ENCODE results near the gene GSAP.

GSAP gene

DNA sequence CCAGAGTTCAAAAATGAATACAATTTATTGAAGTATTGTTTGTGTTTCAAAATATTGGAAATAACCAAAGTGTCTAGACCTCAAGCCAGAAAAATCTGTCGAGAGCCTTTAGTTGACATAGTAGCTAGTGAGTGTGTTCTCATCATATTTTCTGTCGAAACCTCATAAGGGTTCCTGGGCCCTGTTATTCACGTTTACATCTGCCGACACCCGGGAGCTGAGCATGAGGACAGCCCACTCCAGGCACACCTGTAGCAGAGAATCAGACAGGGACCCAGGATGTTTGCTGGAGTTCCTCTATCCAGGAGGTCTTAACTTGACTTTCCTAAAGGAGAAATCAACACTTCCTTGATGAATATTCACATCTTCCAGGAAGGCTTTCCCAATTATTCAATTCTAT is 144.4 kb downstream of the GSAP start:
- no peak for DNase-seq

- no peak for DNase-seq
Measured at GRCh38 chr7:77270094-77270480, 146.1 kb downstream of the GSAP start.

GRCh38 chr7:77269360-77270093 is 146.6 kb downstream of the GSAP start:
- no peak for DNase-seq

DNA sequence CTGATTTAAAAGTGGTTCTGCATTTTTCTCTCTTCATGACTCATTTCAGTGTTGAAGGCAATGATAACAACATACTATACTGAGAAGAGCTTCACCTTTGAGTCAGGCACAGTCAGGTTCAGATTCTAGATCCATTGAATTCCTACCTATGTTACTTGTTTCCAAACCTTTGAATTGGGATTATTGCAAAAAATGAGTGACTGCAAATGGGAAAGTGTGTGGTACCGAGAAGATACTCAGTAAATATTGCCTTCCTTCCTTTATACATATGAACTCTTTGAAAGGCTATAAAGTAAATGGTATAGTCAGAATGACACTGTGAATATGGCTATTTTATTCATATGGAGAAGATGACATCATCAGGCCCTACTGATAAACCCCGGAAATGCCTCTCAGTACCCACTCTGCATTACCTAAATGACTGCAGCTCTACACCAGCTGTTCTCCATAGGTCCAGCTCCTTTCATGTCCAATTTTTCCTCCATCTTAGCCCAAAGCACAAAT is 149.8 kb downstream of the GSAP start:
- DNase-seq, result no peak

GRCh38 chr7:77265666-77266065 is 150.5 kb downstream of the GSAP start:
- DNase-seq, result no peak

GRCh38 chr7:77262316-77262715 is 153.8 kb downstream of the GSAP start:
- no peak for DNase-seq

Measured in stimulated activated CD4-positive, alpha-beta T cell treated with anti-CD3 and anti-CD28 coated beads, Interleukin-2, amount 100 ng/mL, for 24 hours (primary cell).